B cell (primary cell): ENCODE measurements around the gene PTPRG.

Experiments
- EZH2 ChIP-seq: IDR thresholded peaks from 2 replicates; pipeline ENCODE4 v1.6.1; 2012; ENCODE audit warnings: borderline replicate concordance, low read depth, mild to moderate bottlenecking, moderate library complexity, low read length; ENCODE audit not compliant: insufficient read depth, poor library complexity, severe bottlenecking
- TF ChIP-seq, protein P1 (sequence below): fragments of 200-600 bp; IDR thresholded peaks from one replicate; pipeline ENCODE4 v1.8.0; 2022; ENCODE audit warnings: antibody characterized with exemption, mild to moderate bottlenecking

DNA sequence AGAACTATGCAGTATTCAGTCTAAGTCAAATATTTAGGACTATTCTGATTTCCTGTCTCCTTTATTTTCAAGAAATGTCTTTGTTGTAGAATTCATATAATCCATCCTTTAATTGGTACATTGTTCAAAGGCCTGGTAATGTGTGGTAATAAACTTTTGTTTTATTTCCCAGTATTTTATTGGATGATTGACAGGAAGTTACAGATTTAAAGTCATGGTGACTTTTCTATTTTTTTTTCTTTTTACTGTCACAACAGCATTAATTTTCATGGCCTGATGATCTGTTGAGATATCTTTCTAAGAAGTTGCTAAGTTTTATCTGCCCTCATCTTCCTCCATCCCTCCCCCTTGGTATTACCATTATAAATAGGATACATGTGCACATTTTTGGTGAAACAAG is 161.7 kb downstream of the PTPRG start:
- no peak for TF ChIP-seq EZH2
- TF ChIP-seq, protein P1, sequence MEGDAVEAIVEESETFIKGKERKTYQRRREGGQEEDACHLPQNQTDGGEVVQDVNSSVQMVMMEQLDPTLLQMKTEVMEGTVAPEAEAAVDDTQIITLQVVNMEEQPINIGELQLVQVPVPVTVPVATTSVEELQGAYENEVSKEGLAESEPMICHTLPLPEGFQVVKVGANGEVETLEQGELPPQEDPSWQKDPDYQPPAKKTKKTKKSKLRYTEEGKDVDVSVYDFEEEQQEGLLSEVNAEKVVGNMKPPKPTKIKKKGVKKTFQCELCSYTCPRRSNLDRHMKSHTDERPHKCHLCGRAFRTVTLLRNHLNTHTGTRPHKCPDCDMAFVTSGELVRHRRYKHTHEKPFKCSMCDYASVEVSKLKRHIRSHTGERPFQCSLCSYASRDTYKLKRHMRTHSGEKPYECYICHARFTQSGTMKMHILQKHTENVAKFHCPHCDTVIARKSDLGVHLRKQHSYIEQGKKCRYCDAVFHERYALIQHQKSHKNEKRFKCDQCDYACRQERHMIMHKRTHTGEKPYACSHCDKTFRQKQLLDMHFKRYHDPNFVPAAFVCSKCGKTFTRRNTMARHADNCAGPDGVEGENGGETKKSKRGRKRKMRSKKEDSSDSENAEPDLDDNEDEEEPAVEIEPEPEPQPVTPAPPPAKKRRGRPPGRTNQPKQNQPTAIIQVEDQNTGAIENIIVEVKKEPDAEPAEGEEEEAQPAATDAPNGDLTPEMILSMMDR: no peak
